ENCODE measurements around the gene PRRG2.
A peak's percentile ranks its signal among the peaks of the same experiment; 100 is the strongest.

PRRG2 gene

DNA sequence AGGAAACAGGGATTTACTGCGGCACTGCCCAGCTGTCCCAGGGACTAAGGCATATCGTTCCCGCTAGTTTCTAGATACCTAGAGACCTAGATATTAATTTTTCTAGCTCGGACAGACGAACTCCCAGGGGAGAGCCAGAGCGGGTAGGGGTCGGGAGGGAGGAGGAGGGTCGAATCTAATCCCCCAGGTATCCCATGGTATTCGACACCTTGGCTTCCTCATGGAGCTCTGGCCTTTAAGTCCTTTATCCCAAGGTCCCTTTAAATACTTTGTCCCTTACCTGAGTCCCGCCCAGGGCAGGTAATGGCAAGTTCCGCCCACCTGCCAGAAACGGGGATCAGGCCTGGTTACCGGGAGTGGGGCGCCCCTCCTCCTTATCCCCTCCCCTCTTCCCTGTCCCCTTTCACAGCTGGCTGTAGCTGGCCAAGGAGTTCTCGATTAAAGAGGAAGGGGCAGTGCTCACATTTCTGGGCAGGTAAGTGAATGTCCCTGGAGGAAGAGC lies at the start of gene PRRG2:
TSS of gene PRRG2 (plus strand) at position 310 of the 502 bp plus-strand sequence. CDS start 1,904 bp downstream, outside the sequence.
- no peak for DNase-seq (ENCODE audit: low read depth)

GRCh38 chr19:49533551-49534488 lies 47.3 kb upstream of the PRRG2 start:
- DNase-seq (ENCODE audit: low read depth): no peak

DNA sequence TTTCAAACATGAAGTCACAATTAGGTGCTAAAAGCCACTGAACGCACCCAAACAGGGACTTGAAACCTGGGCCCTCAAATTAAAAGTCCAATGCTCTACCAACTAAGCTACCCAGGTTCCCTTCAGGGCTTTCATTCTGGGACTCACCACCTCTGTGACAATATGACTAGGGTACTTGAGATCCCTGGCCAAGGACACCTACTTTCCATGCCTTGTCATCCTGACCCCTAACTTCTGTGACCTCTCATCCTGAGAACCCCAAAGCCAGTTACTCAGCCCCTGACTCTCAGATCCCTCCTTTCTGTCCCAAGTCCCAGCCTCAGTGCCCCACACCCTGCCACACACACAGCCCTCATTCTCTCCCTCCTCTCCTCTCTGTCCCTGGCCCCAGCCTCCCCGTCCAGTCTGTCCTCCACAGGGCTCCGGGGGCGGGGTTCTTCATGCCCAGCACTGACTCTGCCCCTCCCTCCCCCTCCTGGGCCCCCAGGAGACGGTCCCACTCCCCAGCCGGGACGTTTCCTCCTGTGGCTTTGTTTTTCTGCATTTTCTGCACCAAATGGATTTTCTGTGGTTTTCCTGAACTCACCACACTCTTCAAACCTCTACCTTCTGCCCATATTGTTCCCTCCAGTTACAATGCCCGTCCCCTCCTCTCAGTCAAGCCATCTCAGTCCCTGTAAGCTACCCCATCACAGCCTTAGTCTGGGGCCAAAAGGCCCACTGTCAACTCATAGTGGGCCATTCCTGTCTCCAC lies 46.3 kb upstream of the PRRG2 start:
- DNase-seq (ENCODE audit: low read depth): no peak

DNA sequence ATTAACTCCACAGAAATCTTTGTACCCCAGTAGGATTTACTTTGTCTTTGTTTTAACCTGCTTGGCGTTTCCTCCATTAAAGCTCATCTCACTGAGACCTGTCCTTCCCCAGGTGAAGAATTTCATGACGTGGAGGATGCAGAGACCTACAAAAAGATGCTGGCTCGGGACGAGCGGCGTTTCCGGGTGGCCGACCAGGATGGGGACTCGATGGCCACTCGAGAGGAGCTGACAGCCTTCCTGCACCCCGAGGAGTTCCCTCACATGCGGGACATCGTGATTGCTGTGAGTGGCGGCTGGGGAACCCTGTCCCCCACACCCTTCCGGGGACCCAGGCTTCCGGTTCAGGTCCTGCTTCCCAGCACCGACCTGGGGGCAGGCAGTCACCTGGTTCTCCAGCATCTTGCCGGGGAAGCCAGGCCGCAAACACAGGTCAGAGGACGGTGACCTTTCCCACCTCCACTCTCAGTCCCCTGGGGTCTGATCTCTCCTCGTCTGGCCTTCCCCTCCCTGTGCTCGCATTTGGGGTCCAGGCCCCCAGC lies 44.1 kb upstream of the PRRG2 start:
- no peak for DNase-seq (ENCODE audit: low read depth)

DNA sequence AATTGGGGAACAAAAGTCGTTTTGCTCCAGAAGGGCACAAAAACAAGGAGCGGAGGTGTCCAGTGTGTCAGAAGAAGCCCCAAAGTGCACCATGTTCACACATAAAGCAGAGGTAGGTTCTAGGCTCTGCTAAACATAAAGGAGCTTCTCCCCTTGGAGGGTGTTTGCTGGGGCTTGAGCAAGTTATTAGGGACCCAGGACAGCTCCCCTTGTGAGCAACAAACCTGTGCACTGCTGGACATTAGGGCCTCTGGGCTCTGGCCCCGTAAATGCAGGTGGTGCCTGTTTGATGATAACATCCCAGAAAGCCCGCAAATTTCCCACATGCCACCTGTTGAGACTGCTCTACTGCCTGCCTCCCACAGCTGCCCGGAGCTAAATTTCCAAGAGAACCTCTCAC lies 42.5 kb upstream of the PRRG2 start:
- no peak for DNase-seq (ENCODE audit: low read depth)

- no peak for DNase-seq (ENCODE audit: low read depth)
Measured at GRCh38 chr19:49539192-49539952, 41.7 kb upstream of the PRRG2 start.

DNA sequence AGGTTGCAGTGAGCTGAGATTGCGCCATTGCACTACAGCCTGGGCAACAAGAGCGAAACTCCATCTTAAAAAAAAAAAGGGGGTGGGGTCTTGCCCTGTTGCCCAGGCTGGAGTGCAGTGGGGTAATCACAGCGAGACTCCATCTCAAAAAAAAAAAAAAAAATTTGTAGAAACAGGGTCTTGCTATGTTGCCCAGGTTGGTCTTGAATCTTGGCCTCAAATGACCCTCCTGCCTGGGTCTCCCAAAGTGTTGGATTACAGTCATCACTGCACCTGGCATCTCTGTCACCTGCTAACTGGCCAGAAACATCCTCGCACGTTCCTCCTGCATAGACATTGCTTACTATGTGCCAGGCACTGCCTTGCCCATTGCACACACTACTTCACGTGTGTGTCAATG lies 39.2 kb upstream of the PRRG2 start:
- DNase-seq (ENCODE audit: low read depth): no peak

- DNase-seq (ENCODE audit: low read depth): no peak
Measured at GRCh38 chr19:49542446-49542845, 38.7 kb upstream of the PRRG2 start.

DNA sequence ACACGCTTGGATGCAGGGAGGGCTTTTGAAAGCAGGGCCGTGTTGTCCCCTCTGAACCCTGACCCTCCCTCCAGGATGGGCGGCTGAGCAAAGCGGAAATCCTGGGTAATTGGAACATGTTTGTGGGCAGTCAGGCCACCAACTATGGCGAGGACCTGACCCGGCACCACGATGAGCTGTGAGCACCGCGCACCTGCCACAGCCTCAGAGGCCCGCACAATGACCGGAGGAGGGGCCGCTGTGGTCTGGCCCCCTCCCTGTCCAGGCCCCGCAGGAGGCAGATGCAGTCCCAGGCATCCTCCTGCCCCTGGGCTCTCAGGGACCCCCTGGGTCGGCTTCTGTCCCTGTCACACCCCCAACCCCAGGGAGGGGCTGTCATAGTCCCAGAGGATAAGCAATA lies 38.1 kb upstream of the PRRG2 start:
- no peak for DNase-seq (ENCODE audit: low read depth)

DNA sequence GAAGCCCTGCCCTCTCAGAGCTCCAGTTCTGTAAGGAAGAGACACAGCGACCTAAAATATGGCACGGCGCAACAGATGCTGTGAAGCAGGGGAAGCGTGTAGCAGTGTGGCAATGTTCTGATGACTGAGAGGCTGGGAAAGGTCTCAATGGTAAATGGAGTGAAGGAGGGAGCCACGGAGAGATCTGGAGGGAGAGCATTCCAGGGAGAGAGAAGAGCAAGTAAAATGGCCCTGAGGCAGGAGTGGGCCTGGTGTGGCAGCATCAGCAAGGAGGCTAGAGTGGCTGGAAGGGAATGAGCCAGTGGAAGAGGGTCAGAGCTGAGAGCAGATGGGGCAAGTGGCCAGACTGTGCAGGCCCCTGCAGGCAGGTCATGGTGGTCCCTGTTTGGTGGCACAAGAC lies 37.0 kb upstream of the PRRG2 start:
- DNase-seq (ENCODE audit: low read depth): no peak

DNA sequence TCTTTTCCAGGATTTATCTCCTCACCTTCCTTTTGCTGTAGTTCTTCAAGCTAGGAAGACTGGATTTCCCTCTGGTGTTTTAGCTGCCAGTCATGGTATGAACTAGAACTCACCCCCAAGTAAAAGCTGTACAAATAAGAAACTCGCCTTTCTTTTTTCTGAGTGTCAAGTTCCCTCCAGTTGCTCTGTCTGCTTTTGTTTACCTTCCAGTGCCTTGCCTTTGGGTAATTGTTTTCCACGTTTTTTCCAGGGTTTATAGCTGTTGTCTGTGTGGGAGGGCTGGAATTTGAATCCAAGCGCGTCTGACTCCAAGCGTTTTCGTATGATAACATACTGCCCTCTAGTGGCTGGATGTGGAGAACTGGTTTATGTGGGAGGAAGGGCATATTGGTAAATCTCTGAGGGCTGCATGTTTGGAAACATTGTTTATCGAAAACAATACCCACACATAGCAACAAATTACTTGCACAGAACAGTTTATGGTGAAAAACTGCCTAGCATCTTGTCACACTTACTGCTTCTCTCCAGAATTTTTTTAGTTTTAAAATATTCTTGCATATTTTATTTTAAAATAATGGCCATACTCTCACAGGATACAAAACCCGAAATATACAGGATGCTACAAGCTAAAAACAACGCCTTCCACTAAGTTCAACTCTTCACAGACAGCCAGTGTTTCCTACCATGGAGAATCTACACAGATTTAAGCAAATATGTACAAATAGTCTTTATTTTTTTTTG lies 34.1 kb upstream of the PRRG2 start:
- peak; percentile 70 for DNase-seq (ENCODE audit: low read depth)

- DNase-seq (ENCODE audit: low read depth): no peak
Measured at GRCh38 chr19:49549045-49549444, 32.1 kb upstream of the PRRG2 start.

DNA sequence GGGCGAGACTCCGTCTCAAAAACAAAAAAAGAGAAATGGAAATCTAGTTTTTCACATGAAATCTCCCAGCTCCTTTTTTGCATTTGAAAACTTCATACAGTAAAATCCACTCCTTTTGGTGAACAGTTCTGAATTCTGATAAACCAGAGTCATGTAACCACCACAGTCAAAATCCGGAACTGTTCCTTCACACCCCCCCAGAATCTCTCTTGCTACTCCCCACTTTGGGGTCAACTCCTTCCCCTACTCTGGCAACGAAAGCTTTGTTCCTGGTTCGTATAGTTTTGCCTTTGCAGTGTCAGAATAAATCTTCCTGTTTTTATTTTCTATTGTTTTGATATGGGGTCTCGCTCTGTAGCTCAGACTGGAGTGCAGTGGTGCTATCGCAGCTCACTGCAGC lies 29.6 kb upstream of the PRRG2 start:
- DNase-seq (ENCODE audit: low read depth): no peak

DNA sequence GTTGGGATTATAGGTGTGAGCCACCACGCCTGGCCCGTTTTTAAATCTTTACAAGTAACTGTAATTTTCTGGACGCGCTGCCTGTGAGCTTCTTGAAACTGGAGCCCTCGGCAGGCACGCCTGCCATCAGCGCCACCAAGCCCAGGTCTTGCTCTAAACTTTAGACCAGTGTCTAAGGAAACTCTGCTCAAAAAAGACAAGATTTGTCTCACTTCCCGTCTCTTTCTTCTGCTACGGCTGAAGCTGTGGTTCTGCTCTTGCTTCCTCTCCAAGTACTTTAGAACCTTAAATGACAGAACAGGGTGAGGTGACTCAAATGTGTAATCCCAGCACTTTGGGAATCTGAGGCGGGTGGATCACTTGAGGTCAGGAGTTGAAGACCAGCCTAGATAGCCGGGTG lies 28.4 kb upstream of the PRRG2 start:
- no peak for DNase-seq (ENCODE audit: low read depth)

- peak; percentile 52 for DNase-seq (ENCODE audit: low read depth)
Measured at GRCh38 chr19:49553451-49554271, 27.5 kb upstream of the PRRG2 start.

DNA sequence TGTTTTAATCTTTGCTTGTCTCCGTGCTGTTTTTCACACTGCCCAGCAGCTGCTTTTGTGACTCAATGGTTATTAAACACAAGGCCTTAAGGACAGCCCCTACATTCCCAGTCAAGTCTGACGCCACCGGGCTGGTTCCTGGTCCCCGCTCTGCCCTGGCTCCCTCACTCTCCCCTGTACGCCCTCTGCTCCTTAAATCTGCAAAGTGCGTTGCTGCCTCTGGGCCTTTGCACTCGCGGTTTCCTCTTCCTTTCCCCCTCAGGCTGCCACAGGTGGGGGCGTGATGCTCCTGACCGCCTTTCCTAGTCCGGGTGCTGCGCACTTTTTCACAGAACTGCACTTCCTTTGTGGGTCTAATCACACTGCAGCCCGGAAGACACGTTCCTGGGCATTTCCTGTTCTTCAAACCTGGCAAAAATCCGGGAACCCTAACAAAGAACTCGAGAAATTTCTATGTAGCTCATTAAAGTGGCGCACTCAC lies 26.4 kb upstream of the PRRG2 start:
- no peak for DNase-seq (ENCODE audit: low read depth)

DNA sequence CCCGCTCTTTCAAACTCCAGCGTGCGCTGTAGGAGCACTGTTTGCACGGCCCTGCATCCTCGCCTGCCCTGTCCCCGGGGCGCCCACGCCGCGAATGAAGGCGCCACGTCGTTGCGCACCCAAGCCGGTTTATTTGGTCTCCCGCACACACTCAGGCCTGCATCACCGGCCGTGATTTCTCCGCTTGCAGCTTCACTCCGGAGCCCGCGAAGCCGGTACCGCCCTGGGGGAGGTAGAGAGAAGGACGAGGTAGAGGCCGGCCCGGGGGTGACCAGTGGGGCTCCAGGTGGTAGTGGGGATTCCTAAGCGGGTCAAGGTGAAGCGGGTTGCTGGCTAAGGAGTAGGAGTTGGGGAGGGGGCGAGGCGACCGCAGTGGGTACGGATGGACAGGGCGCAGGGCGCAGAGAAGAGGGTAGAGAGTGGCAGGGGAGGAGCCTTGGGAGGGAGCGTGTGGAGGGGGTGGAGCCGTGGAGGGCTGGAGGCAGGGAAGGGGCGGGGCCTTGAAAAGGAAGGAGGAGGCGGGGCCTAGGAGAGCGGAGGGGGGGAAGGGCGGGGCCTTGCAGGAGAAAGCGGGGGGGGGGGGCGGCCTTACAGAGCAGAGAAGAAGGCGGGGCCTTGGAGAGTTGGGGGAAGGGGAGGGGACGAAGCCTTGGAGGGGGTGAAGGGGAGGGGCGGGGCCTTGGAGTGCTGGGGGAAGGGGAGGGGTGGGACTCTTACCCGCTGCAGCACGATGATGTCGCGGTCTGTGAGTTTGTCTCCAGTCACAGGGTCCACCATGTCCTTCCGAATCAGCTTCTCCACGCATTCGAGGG lies 25.3 kb upstream of the PRRG2 start:
- DNase-seq (ENCODE audit: low read depth): no peak

DNA sequence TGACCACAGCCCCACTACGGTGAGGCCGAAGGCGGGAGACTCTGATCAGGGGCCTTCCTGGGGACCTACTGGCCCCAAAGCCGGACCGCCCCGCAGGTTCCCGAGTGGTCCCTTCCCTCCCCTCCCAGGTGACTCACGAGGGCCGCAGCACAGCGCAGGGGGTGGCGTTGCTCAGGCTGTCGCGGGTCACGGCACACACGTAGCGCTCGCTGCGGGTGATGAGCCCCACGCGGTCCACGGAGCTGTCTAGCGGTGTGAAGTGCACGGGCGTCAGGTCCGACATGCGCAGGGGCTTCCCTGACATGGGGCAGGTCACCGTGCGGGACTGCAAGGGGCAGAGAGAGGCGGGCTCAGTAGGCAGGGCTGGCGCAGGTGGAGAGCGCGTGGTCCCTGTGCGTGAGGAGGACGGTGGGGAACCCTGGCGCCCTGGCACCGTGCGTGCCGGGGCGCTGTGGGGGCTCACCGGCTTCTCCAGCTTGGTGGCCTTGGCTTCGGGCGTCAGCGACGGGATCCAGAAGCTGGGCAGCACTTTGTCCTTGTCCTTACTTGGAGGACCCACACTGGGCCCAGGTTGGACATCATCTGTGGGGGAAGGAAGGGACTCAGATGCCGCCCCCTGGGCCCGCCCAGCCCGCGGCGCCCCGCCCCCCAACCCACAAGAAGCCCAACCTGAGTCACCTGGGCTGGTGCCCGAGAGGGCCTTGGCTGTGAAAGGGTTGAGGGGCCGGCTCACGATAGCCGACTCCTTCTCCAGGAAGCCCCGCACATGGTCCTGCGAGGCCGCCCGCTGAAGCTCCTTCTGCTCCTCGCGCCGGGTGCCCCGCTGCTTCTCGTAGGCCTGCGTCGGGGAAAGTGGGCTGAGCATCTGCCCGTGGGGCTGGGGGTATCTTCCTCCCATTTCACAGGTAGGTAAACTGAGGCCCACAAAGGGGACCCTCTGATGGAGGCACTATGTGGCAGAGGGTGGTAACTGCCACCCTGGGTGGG lies 24.4 kb upstream of the PRRG2 start:
- no peak for DNase-seq (ENCODE audit: low read depth)

Data from HS-5 (cell line).